CD4-positive, alpha-beta T cell treated with Interferon gamma for 1 hour (primary cell): ENCODE results near the gene DNAH17.

Experiments
- DNase-seq: peaks from one replicate; pipeline ENCODE4 v3.0.0-alpha.2; 2020

DNAH17 gene, protein sequence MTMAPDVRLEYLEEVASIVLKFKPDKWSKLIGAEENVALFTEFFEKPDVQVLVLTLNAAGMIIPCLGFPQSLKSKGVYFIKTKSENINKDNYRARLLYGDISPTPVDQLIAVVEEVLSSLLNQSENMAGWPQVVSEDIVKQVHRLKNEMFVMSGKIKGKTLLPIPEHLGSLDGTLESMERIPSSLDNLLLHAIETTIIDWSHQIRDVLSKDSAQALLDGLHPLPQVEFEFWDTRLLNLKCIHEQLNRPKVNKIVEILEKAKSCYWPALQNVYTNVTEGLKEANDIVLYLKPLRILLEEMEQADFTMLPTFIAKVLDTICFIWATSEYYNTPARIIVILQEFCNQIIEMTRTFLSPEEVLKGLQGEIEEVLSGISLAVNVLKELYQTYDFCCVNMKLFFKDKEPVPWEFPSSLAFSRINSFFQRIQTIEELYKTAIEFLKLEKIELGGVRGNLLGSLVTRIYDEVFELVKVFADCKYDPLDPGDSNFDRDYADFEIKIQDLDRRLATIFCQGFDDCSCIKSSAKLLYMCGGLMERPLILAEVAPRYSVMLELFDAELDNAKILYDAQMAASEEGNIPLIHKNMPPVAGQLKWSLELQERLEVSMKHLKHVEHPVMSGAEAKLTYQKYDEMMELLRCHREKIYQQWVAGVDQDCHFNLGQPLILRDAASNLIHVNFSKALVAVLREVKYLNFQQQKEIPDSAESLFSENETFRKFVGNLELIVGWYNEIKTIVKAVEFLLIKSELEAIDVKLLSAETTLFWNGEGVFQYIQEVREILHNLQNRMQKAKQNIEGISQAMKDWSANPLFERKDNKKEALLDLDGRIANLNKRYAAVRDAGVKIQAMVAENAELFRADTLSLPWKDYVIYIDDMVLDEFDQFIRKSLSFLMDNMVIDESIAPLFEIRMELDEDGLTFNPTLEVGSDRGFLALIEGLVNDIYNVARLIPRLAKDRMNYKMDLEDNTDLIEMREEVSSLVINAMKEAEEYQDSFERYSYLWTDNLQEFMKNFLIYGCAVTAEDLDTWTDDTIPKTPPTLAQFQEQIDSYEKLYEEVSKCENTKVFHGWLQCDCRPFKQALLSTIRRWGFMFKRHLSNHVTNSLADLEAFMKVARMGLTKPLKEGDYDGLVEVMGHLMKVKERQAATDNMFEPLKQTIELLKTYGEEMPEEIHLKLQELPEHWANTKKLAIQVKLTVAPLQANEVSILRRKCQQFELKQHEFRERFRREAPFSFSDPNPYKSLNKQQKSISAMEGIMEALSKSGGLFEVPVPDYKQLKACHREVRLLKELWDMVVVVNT (N-terminal part only)

DNA sequence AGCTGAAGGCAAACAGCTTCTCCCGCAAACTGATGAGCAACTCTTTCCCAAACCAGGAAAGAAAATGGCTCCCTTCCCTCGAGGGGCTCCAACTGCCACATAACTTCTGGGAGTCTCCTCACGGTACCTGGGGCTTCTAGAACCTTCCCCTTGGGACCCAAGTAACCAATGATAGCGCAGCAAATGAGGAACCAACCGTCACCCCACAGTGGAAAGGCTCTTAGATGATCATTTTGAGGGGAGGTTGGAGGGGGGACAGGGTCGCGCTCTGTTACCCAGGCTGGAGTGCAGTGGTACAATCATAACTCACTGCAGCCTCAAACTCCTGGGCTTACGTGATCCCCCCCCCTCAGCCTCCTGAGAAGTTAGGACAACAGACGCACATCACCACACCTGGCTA, at the start of gene DNAH17:
Gene DNAH17 (minus strand): TSS at position 101 of the 400 bp plus-strand sequence. CDS start 2,339 bp downstream, outside the sequence.
- DNase-seq, result no peak

DNA sequence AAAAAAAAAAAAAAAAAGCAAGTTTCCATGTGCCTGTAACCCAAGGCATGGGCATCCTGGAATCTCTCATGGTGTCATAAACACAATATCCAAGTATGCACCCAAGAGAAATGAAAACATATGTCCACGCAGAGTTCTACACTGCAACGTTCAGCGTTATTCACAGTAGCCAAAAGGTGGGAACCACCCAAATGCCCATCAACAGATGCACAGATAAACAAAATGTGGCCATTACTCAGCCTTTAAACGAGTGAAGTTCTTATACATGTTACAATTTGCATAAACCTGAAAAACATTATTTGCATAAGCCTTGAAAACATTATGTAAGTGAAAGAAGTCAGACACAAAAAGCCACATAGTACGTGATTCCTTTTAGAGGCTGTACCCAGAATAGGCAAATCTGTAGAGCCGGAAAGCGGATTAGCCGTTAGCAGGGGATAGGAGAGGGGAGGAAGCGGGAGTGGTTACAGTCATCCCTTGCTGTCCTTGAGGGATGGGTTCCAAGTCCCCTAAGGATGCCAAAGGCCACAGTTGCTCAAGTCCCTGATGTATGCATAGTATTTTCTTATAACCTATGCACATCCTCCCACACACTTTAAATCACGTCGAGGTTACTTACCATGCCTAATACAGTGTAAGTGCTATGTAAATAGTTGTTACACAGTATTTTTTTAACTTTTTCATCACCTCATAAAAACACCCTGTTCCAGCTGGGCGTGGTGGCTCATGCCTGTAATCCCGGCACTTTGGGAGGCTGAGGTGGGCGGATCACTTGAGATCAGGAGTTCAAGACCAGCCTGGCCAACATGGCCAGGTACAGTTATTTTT, 47.3 kb upstream of the DNAH17 start:
- no peak for DNase-seq

- no peak for DNase-seq
These were observed 46.3 kb upstream of the DNAH17 start for GRCh38 chr17:78623541-78623940.

DNA sequence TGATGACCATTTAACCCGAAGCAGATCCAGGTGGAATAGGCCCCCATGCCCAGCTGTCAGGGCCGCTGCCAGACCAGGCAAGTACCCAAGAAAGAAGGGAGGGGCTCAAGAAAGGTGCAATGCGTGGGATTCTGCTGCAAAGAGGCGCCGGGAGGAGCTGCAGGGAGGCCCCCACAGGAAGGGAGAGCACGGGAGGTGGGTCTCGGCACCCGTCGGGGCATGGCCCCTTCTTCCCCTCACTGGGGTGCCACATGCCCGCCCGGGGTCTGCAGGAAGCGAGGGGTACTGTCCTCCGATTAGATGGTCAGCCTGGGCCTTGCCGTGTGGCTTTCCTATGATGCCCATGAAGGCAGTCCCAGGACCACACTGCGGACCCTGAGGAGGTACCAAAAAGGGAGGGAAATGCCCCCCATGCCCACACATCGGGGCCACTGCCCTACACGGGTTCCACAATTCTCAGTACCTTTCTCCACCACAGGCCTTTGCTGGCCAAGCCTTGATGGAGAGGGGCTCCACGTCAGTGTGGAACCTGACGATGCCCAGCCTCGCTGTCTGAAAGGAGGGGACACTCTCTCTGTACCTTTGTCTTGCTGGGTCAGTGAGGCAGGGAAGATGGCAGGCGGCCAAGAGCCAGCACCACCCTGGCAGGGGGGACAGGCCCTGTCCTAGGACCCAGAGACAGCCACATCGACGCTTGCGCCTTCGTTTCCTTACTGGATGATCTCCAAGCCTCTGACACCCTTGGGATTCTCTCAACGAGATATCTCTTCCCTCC, 45.5 kb upstream of the DNAH17 start:
- no peak for DNase-seq

DNA sequence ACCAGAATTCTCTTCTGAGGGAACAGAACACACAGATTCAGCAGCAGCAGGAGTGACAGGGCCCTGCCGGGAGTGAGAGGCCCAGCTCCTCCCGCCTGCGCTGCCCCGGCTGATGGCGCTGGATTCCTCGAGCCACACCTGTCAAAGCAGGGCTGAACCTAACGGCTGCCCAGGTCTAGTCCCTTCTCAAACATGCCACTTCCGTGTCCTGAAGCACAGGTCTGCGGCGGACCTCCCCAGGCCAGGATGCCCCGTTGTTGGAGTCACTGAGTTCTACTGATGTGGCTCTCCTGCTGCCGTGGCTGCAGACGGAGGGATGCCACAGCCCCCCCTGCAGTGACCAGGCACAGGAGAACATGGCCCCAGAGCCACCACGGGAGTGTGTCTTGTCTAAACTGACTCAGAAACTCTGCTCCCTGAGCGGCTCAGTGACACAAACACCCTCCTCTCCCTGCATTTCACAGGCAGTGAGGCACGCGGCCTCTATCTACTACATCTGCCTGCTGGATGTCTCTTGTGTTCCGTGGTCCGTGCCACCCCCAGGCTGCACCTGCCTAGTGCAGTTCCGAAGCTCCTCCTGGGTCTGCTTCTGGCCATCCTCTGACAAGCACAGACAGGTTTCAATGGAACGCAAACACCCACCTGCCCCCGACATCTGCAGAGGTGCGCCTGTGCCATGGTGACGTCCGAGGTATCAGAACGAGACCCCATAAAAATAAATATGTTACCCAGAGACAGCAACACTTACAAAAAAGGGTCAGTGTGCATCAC, 44.7 kb upstream of the DNAH17 start:
- no peak for DNase-seq

DNA sequence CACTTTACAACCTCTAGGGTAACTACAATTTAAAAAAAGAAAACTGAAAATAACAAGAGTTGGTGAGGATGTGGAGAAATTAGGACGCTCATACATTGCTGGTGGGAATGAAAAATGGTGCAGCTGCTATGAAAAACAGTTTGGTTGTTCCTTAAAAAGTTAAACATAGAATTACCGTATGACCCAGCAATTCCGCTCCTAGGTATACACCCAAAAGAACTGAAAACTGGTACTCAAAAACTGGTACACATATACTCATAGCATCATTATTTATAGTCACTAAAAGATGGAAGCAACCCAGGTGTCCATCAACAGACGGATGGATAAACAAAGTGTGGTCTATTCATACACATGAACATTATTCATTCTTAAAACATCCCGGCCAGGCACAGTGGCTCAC, 42.9 kb upstream of the DNAH17 start:
- DNase-seq, result no peak

DNA sequence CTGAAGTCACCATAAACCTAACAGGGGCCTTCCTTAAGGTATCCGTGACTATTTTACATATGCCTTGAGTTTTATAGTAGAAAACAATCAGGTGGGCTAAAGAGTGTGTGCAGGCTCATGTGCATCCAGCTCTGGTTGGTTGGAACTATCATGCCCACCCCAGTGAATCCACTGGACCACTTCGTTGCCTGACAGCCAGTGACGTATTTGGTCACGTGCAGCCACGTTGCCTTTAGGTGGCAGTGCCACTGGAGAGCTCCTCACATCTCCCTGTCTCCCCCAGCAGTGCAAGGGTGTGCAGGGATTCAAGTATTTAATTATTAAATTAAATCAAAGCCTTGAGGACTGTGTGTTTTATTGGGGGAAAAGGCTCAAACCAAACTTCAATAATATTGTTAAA, 42.1 kb upstream of the DNAH17 start:
- no peak for DNase-seq

GRCh38 chr17:78618264-78619066, 41.3 kb upstream of the DNAH17 start:
- no peak for DNase-seq

GRCh38 chr17:78617511-78618061, 40.4 kb upstream of the DNAH17 start:
- no peak for DNase-seq

DNA sequence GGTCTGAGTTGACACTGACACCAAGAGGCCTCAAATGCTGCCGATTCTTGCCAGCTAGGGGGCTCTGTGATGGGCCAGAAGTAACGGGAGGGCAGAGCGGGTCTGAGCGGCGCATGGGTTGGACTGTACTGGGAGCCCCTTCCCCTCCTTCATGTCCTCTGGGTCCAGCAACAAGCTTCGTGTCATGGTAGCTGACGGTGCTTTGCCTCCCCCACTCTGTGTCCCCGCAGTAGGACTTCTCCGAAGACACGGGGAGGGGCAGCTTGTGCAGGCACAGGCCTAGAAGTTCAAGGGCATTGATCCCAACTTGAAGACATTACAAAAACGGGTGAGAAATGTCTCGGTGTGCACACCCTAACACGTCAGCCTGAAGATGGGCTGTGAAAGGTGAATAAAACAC, 39.8 kb upstream of the DNAH17 start:
- DNase-seq, result no peak

GRCh38 chr17:78615631-78616030, 38.4 kb upstream of the DNAH17 start:
- DNase-seq, result no peak

DNA sequence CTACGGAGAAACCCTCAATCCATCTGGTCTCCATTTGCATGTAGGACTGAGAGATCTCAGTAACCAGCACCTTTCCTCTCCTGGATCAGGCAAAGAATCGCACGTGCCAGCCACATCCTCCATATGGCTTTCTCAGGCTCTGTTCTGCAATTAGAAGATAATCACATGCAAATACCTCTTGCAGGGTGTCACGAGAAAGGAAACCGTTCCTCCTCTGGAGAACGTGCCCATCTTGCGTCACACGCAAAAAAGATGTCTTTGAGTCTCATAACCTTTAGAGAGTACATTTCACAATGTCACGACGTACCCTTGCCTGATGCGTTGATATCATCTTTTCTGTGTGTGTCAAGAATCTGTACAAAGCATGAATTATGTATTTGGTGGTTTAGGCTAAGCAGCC, 36.2 kb upstream of the DNAH17 start:
- peak; percentile 54 for DNase-seq

- DNase-seq, result no peak
These were observed 34.4 kb upstream of the DNAH17 start for GRCh38 chr17:78611607-78612006.

- DNase-seq, result no peak
These were observed 33.8 kb upstream of the DNAH17 start for GRCh38 chr17:78610951-78611511.

DNA sequence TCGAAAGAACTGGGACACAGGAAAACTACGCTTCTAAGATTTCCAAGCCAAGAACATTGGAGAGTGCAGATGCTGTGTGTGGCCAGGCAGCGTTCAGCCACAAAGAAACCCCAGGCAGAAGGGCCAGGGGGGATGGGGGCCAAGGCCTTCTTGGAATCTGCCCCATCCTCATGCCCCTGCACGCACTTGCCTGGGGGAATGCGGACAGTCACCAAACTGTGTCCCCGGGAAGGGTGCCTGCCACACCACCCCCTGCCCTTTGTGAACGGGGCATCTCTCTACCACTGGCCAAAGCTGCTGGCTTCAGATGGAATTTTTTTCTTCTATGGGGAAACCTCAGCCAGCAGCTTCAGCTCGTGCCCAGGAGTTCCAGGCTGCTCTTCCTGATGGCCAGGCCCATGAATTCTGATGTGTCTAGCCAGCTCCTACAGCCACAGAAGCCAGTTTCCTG, 32.0 kb upstream of the DNAH17 start:
- DNase-seq, result no peak

- no peak for DNase-seq
These were observed 31.6 kb upstream of the DNAH17 start for GRCh38 chr17:78608804-78609186.

DNA sequence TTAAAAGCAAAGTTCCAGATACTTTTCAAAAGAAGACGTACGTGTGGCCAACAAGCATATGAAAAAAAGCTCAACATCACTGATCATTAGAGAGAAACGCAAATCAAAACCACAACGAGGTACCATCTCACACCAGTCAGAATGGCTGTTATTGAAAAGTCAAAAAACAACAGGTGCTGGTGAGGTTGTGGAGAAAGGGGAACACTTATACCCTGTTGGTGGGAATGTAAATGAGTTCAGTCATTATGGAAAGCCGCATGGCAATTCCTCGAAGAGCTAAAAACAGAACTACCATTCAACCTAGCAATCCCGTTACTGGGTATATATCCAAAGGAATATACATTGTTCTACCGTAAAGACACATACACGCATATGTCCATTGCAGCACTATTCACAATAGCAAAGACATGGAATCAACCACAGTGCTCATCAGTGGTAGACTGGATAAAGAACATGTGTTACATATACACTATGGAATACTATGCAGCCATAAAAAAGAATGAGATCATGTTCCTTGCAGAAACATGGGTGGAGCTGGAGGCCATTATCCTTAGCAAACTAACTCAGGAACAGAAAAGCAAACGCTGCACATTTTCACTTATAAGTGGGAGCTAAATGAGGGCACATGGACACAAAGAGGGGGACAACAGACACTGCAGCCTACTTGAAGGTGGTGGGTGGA, 31.1 kb upstream of the DNAH17 start:
- DNase-seq, result no peak

GRCh38 chr17:78607038-78607437, 29.8 kb upstream of the DNAH17 start:
- DNase-seq, result no peak
